ENCODE results near the gene ANAPC1. TPM values are rescaled to one million over a fixed set of nuclear protein-coding genes. Genes with fewer than 3 reads are reported as not detected.
"Not testable (repeated sequence)": the region's sequence is repeated elsewhere in the genome, so short reads cannot be mapped to it uniquely, and the experiment has no call there.

Gene ANAPC1
- polyA plus RNA-seq, 3 donors = 4.2 to 12.4 (median 6.8) TPM

GRCh38 chr2:111912547-111912946 is 28.6 kb upstream of the ANAPC1 start:
- Mint-ChIP-seq H3K27me3 (ENCODE audit: low read depth in 3 of 3) (no peaks in the 10 kb centered on the region), H3K9me3 (no peaks in the 10 kb centered on the region), H3K4me1 (peaks cover 21% of the 10 kb centered on the region), H3K4me3 (no peak overlapping the region), H3K36me3 (peaks cover 0 to 10% of the 10 kb centered on the region in 2 donors), H3K27ac (no peak overlapping the region)
- Histone ChIP-seq H3K4me3 (replicated peaks in 1 of 3; ENCODE audit: low read depth in 2 of 3, low read length in 3 of 3) (no peak overlapping the region), H3K27me3 (ENCODE audit: control insufficient read depth in 2 of 2, insufficient read depth in 2 of 2, low read length in 2 of 2) (no peaks in the 10 kb centered on the region), H3K9me3 (replicated peaks in 1 of 2; ENCODE audit: control insufficient read depth in 1 of 2, insufficient read depth in 1 of 2, low read length in 2 of 2) (no peaks in the 10 kb centered on the region), H3K4me2 (replicated peaks; ENCODE audit: extremely low read depth, low read length, poor library complexity, severe bottlenecking) (no peak overlapping the region), H3K27ac (ENCODE audit: low read depth in 1 of 2, low read length in 2 of 2) (no peak overlapping the region), H4K20me1 (ENCODE audit: insufficient read depth, low read length) (peaks cover 18% of the 10 kb centered on the region), H3K36me3 (replicated peaks in 1 of 2; ENCODE audit: control insufficient read depth in 1 of 2, insufficient read depth in 2 of 2, low read length in 2 of 2) (no peaks in the 10 kb centered on the region), H2AFZ (ENCODE audit: insufficient read depth, low read depth, low read length, poor library complexity, severe bottlenecking) (no peak overlapping the region), H3K79me2 (ENCODE audit: insufficient read depth, low read length) (no peaks in the 10 kb centered on the region), H3K4me1 (ENCODE audit: control insufficient read depth in 1 of 2, insufficient read depth in 2 of 2, low read length in 2 of 2) (peaks cover 0 to 5% of the 10 kb centered on the region in 2 donors), H3K9ac (ENCODE audit: insufficient read depth, low read length, poor library complexity, severe bottlenecking) (no peak overlapping the region)
- TF ChIP-seq CTCF (IDR thresholded peaks at IDR 0.05) = no peak
- no peak for DNase-seq
- intact Hi-C loops (cut with micrococcal nuclease) = no loop called here
- no CpG with 5 or more reads among the region's 2 CpGs for WGBS (ENCODE audit: insufficient coverage)

- H3K79me2 ChIP-seq (ENCODE audit: insufficient read depth, low read length); H3K4me2 ChIP-seq (replicated peaks; ENCODE audit: extremely low read depth, low read length, poor library complexity, severe bottlenecking); intact Hi-C loops (cut with micrococcal nuclease); H2AFZ ChIP-seq (ENCODE audit: insufficient read depth, low read depth, low read length, poor library complexity, severe bottlenecking); H3K4me3 ChIP-seq (replicated peaks in 1 of 3; ENCODE audit: low read depth in 2 of 3, low read length in 3 of 3); H3K36me3 Mint-ChIP-seq; H3K27me3 ChIP-seq (ENCODE audit: control insufficient read depth in 2 of 2, insufficient read depth in 2 of 2, low read length in 2 of 2); H3K36me3 ChIP-seq (replicated peaks in 1 of 2; ENCODE audit: control insufficient read depth in 1 of 2, insufficient read depth in 2 of 2, low read length in 2 of 2); H3K4me3 Mint-ChIP-seq; H3K9ac ChIP-seq (ENCODE audit: insufficient read depth, low read length, poor library complexity, severe bottlenecking); H3K9me3 Mint-ChIP-seq; DNase-seq; H3K27ac ChIP-seq (ENCODE audit: low read depth in 1 of 2, low read length in 2 of 2); H3K9me3 ChIP-seq (replicated peaks in 1 of 2; ENCODE audit: control insufficient read depth in 1 of 2, insufficient read depth in 1 of 2, low read length in 2 of 2); H3K27me3 Mint-ChIP-seq (ENCODE audit: low read depth in 3 of 3): not testable (repeated sequence)
- Mint-ChIP-seq H3K27ac (peak overlapping the region in 2 of 7 donors; percentile 4 to 52), H3K4me1 (peaks cover 27% of the 10 kb centered on the region)
- WGBS (ENCODE audit: insufficient coverage) = 100% methylated on average over 1 of the region's 7 CpGs
- Histone ChIP-seq H3K4me1 (ENCODE audit: control insufficient read depth in 1 of 2, insufficient read depth in 2 of 2, low read length in 2 of 2) (peaks cover 10 to 15% of the 10 kb centered on the region in 2 donors), H4K20me1 (ENCODE audit: insufficient read depth, low read length) (peaks cover 16% of the 10 kb centered on the region)
These were observed 27.4 kb upstream of the ANAPC1 start for GRCh38 chr2:111911295-111911977.

All from CD14-positive monocyte (primary cell).